Pancreas (tissue), 10 donors: ENCODE measurements around the gene PTMA. TPM values are rescaled to one million over a fixed set of nuclear protein-coding genes. Genes with fewer than 3 reads are reported as not detected.

Source experiments
- ATAC-seq, 4 donors: fragments of 200-7000 bp; cut with Tn5 transposase; one replicate each; pipeline versions ENCODE4 v1.8.0 to v1.9.1; 2020; ENCODE audit warnings: mild to moderate bottlenecking in 4 of 4, moderate library complexity in 4 of 4
- DNase-seq, 6 donors: peaks; one replicate each; pipeline ENCODE4 v3.0.0-alpha.2; 2020
- FAIRE-seq: peaks from 2 replicates; lab custom pipeline; 2012; peaks lifted over from hg19 to GRCh38; lab: Jason Lieb, UNC
- H3K27ac ChIP-seq, 4 donors: fragments of 200-600 bp; sonication (generic); 1 replicate in 3 of 4; 2 replicates in 1 of 4; pipeline versions ENCODE4 v1.5.0 to v1.8.0; 2020
- H3K27me3 ChIP-seq, 4 donors: fragments of 200-600 bp; one replicate each; pipeline ENCODE4 v1.8.0; 2021
- H3K36me3 ChIP-seq, 3 donors: fragments of 200-600 bp; sonication (generic) in 1 of 3; one replicate each; pipeline versions ENCODE4 v1.5.0 to v1.8.0; 2020 to 2021
- H3K4me1 ChIP-seq, 3 donors: fragments of 200-600 bp; one replicate each; pipeline ENCODE4 v1.8.0; 2021
- H3K4me3 ChIP-seq, 4 donors: fragments of 200-600 bp; sonication (generic) in 2 of 4; one replicate each; pipeline versions ENCODE4 v1.5.0 to v1.8.0; 2020 to 2021
- H3K9me3 ChIP-seq, 4 donors: fragments of 200-600 bp; one replicate each; pipeline ENCODE4 v1.8.0; 2021
- CTCF ChIP-seq, 4 donors: fragments of 200-600 bp; sonication (generic) in 3 of 4; IDR thresholded peaks; one replicate each; pipeline versions ENCODE4 v1.5.0 to v1.8.0; 2021; ENCODE audit warnings: antibody characterized with exemption in 4 of 4
- WGBS, 2 donors: extraction: QIAGEN DNeasy Blood & Tissue Kit; methylation state at CpG; one replicate each; pipeline ENCODE4 v1.1.7; 2013; 5-methylcytosine and 5-hydroxymethylcytosine counted together
- intact Hi-C, 3 donors: fragments of 100-400 bp; cut with DNase I; formaldehyde crosslinking; loops; one replicate each; pipeline versions ENCODE4 v1.11.1 to v1.14.2; 2022
- polyA plus RNA-seq, 2 donors: library from polyadenylated mRNA; stranded (reverse); fragments of 200-250 nt; gene quantifications; one replicate each; pipeline ENCODE4 v1.2.3, GENCODE V29; 2013
- total RNA-seq, 6 donors: library from RNA; stranded (reverse); fragmentation: NEBNext Ultra II Directional in 4 of 6; extraction: Animal tissue kit (Norgen Biotek cat#: 25700) in 4 of 6; gene quantifications; one replicate each; pipeline versions ENCODE4 v1.2.1 to v1.2.4, GENCODE V29; 2021 to 2023
- donor health status: healthy with polysubstance abuse.
- donor health status: DM: no; HTN: no; CAD: no; lungs with moderate emphysema.
- donor health status: DM: no; HTN: no; CAD: no.
- donor health status: control.
- donor health status: control.
- donor health status: Bipolar disorder and iron deficiency.
- donor health status: DM: yes; HTN: yes; CAD: no.
- donor health status: DM: no; HTN: no; CAD: no.
- donor health status: DM: no; HTN: no; CAD: no.
- donor health status: DM: yes; HTN: yes; CAD: no.

Gene PTMA
- total and polyA plus RNA-seq, 8 donors, result 319 to 751 (median 531) TPM

GRCh38 chr2:231761735-231762134, 53.4 kb downstream of the PTMA start:
- FAIRE-seq (no peak), DNase-seq (no peak), ATAC-seq (no peak)
- Histone ChIP-seq H3K27ac (no peak overlapping the region), H3K4me3 (no peak overlapping the region), H3K4me1 (no peaks in the 10 kb centered on the region), H3K9me3 (no peaks in the 10 kb centered on the region), H3K27me3 (no peaks in the 10 kb centered on the region), H3K36me3 (no peaks in the 10 kb centered on the region)
- TF ChIP-seq CTCF (IDR thresholded peaks at IDR 0.05), result no peak
- intact Hi-C loops, result no loop called here
- WGBS, 2 donors, result 92 to 96% methylated on average over 2 of the region's 2 CpGs

Other genes starting within 250 kb of the PTMA start
- 100 to 1,000 TPM; 214 to 364 (median 227) TPM for gene NCL, start 244.0 kb upstream of the PTMA start, total RNA-seq
- 100 to 1,000 TPM in 1 of 2 donors, 10 to 100 TPM in 1; 69.9 to 117 TPM for gene NCL, start 244.0 kb upstream of the PTMA start, polyA plus RNA-seq
- gene NMUR1, start 178.1 kb upstream of the PTMA start, total RNA-seq, result 1 to 10 TPM in 2 of 6 donors, under 1 TPM in 4; 0.38 to 2.1 (median 0.89) TPM
- 1 to 10 TPM in 1 of 2 donors, under 1 TPM in 1; 0.73 to 1.3 TPM for gene NMUR1, start 178.1 kb upstream of the PTMA start, polyA plus RNA-seq
- not detected for gene TEX44, start 115.7 kb upstream of the PTMA start, total RNA-seq
- gene TEX44, start 115.7 kb upstream of the PTMA start, polyA plus RNA-seq, result not detected
- gene PDE6D, start 72.8 kb downstream of the PTMA start, total RNA-seq, result 10 to 100 TPM in 1 of 6 donors, 1 to 10 TPM in 5; 5.6 to 11.9 (median 7.0) TPM
- gene PDE6D, start 72.8 kb downstream of the PTMA start, polyA plus RNA-seq, result 10 to 100 TPM in 1 of 2 donors, 1 to 10 TPM in 1; 8.9 to 14.0 TPM
- 10 to 100 TPM in 3 of 6 donors, 1 to 10 TPM in 3; 7.9 to 18.9 (median 10.1) TPM for gene COPS7B, start 77.9 kb downstream of the PTMA start, total RNA-seq
- 10 to 100 TPM; 16.8 to 22.5 TPM for gene COPS7B, start 77.9 kb downstream of the PTMA start, polyA plus RNA-seq
- not detected for gene NPPC, start 217.9 kb downstream of the PTMA start, total RNA-seq
- gene NPPC, start 217.9 kb downstream of the PTMA start, polyA plus RNA-seq, result under 1 TPM in 1 of 2 donors, not detected in 1; 0.26 TPM